ENCODE measurements around the gene CDKAL1. TPM values are rescaled to one million over a fixed set of nuclear protein-coding genes. Genes with fewer than 3 reads are reported as not detected.
A peak's percentile ranks its signal among the peaks of the same experiment; 100 is the strongest.

CDKAL1 gene
- total and polyA plus RNA-seq, 2 donors, result 9.8 to 19.9 TPM

GRCh38 chr6:20681243-20681684 is 147.0 kb downstream of the CDKAL1 start:
- Histone ChIP-seq H3K27me3 (ENCODE audit: control insufficient read depth in 2 of 2, insufficient read depth in 1 of 2, low read length in 1 of 2) (no peaks in the 10 kb centered on the region), H3K4me1 (ENCODE audit: control insufficient read depth in 2 of 2, insufficient read depth in 2 of 2, low read length in 2 of 2) (no peaks in the 10 kb centered on the region), H3K36me3 (ENCODE audit: control insufficient read depth in 2 of 2, insufficient read depth in 2 of 2, low read length in 1 of 2) (no peaks in the 10 kb centered on the region), H3K27ac (ENCODE audit: low read depth in 1 of 2, low read length in 1 of 2) (no peak overlapping the region), H3K4me3 (ENCODE audit: low read length in 2 of 2) (no peak overlapping the region), H3K9me3 (ENCODE audit: control insufficient read depth in 2 of 2, insufficient read depth in 1 of 2, low read length in 1 of 2) (no peaks in the 10 kb centered on the region)
- DNase-seq (ENCODE audit: low read depth in 6 of 9, low spot score in 9 of 9), result no peak

DNA sequence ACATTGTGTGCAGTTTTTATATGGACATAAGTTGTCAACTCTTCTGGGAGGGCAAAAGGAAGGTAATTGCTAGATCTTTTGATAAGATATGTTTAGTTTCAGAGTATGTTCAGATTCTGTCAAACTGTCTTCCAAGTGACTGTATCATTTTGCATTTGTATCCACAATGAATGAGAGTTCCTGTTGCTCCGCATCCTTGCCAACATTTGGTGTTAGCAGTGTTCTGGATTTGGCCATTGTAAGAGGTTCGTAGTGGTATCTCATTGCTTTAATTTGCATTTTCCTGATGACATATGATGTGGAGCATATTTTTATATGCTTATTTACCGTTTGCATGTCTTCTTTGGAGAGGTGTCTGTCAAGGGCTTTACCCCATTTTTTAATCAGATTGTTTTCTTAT is 150.2 kb downstream of the CDKAL1 start:
- Histone ChIP-seq H3K36me3 (ENCODE audit: control insufficient read depth in 2 of 2, insufficient read depth in 2 of 2, low read length in 1 of 2) (no peaks in the 10 kb centered on the region), H3K4me1 (ENCODE audit: control insufficient read depth in 2 of 2, insufficient read depth in 2 of 2, low read length in 2 of 2) (peaks cover 0 to 6% of the 10 kb centered on the region in 2 donors), H3K4me3 (ENCODE audit: low read length in 2 of 2) (no peak overlapping the region), H3K27ac (ENCODE audit: low read depth in 1 of 2, low read length in 1 of 2) (no peak overlapping the region), H3K9me3 (ENCODE audit: control insufficient read depth in 2 of 2, insufficient read depth in 1 of 2, low read length in 1 of 2) (no peaks in the 10 kb centered on the region), H3K27me3 (ENCODE audit: control insufficient read depth in 2 of 2, insufficient read depth in 1 of 2, low read length in 1 of 2) (no peaks in the 10 kb centered on the region)
- no peak for DNase-seq (ENCODE audit: low read depth in 6 of 9, low spot score in 9 of 9)
- WGBS, result 97% methylated on average over 3 of the region's 3 CpGs

DNA sequence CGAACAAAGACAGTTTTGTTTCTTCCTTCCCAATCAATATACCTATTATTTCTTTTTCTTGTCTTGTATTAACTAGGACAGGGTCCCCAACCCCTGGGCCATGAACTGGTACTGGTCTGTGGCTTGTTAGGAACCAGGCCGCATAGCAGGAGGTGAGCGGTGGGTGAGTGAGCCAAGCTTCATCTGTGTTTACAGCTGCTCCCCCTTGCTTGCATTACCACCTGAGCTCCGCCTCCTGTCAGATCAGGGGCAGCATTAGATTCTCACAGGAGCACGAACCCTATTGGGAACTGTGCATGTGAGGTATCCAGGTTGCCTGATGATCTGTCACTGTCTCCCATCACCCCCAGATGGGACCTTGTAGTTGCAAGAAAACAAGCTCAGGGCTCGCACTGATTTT is 151.9 kb downstream of the CDKAL1 start:
- Histone ChIP-seq H3K4me1 (ENCODE audit: control insufficient read depth in 2 of 2, insufficient read depth in 2 of 2, low read length in 2 of 2) (peaks cover 0 to 6% of the 10 kb centered on the region in 2 donors), H3K4me3 (ENCODE audit: low read length in 2 of 2) (no peak overlapping the region), H3K27me3 (ENCODE audit: control insufficient read depth in 2 of 2, insufficient read depth in 1 of 2, low read length in 1 of 2) (no peaks in the 10 kb centered on the region), H3K36me3 (ENCODE audit: control insufficient read depth in 2 of 2, insufficient read depth in 2 of 2, low read length in 1 of 2) (no peaks in the 10 kb centered on the region), H3K9me3 (ENCODE audit: control insufficient read depth in 2 of 2, insufficient read depth in 1 of 2, low read length in 1 of 2) (no peaks in the 10 kb centered on the region), H3K27ac (ENCODE audit: low read depth in 1 of 2, low read length in 1 of 2) (no peak overlapping the region)
- 96% methylated on average over 6 of the region's 6 CpGs for WGBS
- DNase-seq (ENCODE audit: low read depth in 6 of 9, low spot score in 9 of 9), result no peak

DNA sequence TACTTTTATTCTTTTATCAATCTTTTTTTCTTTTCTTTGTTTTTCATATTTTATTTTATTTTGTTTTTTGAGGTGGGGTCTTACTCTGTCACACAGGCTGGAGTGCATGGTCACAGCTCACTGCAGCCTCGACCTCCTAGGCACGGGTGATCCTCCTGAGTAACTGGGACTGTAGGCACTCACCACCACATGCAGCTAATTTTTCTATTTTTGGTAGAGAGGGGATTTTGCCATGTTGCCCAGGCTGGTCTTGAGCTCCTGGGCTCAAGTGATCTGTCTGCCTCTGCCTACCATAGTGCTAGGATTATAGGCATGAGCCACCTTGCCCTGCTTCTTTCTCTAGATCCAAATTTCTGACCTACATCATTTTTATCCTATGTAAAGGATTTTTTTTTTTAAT is 153.2 kb downstream of the CDKAL1 start:
- Histone ChIP-seq H3K36me3 (ENCODE audit: control insufficient read depth in 2 of 2, insufficient read depth in 2 of 2, low read length in 1 of 2) (no peaks in the 10 kb centered on the region), H3K4me3 (ENCODE audit: low read length in 2 of 2) (no peak overlapping the region), H3K4me1 (ENCODE audit: control insufficient read depth in 2 of 2, insufficient read depth in 2 of 2, low read length in 2 of 2) (peaks cover 0 to 6% of the 10 kb centered on the region in 2 donors), H3K9me3 (ENCODE audit: control insufficient read depth in 2 of 2, insufficient read depth in 1 of 2, low read length in 1 of 2) (no peaks in the 10 kb centered on the region), H3K27ac (ENCODE audit: low read depth in 1 of 2, low read length in 1 of 2) (no peak overlapping the region), H3K27me3 (ENCODE audit: control insufficient read depth in 2 of 2, insufficient read depth in 1 of 2, low read length in 1 of 2) (no peaks in the 10 kb centered on the region)
- 97% methylated on average over 2 of the region's 2 CpGs for WGBS
- DNase-seq (ENCODE audit: low read depth in 6 of 9, low spot score in 9 of 9), result no peak

DNA sequence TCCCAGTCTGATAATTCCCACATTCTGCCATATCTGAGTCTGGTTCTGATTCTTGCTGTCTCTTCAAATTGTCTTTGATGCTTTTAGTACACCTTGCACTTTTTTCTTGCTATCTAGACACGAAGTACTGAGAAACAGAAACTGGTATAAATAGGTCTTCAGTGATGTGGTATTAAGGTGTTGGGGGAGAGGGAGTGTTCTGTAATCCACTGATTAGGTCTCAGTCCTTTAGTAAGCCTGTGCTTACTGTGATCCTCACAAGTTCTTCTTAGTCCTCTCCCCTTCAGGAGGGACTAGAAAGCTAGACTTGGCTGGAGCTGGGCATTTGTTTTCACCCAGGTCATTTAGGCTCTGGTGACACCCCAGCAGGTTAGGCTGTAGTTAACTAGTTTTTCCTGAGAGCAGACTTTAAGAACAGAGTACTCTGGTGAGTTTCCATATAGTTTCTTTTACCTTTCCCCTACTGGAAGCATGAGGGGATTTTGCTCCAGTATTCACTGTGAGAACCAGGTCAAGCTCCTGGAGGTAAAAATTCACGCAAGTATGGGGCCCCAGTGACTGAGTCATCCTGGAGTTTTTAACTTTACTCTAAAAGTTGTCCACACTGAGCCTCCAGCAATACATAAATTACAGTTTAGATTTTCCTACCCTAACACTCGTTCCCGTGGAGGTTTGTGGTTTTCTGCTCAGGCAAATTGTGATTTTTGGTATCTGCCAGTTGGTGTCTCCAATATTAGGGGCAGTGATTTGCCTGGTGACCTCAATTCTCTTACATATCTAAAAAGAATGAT is 154.6 kb downstream of the CDKAL1 start:
- H3K36me3 ChIP-seq (ENCODE audit: control insufficient read depth in 2 of 2, insufficient read depth in 2 of 2, low read length in 1 of 2), result no peaks in the 10 kb centered on the region
- 30% methylated on average over 4 of the region's 4 CpGs for WGBS
- no peak overlapping the region for H3K4me3 ChIP-seq (ENCODE audit: low read length in 2 of 2)
- H3K4me1 ChIP-seq (ENCODE audit: control insufficient read depth in 2 of 2, insufficient read depth in 2 of 2, low read length in 2 of 2), result peaks cover 0 to 6% of the 10 kb centered on the region in 2 donors
- H3K27me3 ChIP-seq (ENCODE audit: control insufficient read depth in 2 of 2, insufficient read depth in 1 of 2, low read length in 1 of 2), result no peaks in the 10 kb centered on the region
- peak in 6 of 9 donors; percentile 10 to 59 (median 26) for DNase-seq (ENCODE audit: low read depth in 6 of 9, low spot score in 9 of 9)
- H3K9me3 ChIP-seq (ENCODE audit: control insufficient read depth in 2 of 2, insufficient read depth in 1 of 2, low read length in 1 of 2), result no peaks in the 10 kb centered on the region
- no peak overlapping the region for H3K27ac ChIP-seq (ENCODE audit: low read depth in 1 of 2, low read length in 1 of 2)

DNA sequence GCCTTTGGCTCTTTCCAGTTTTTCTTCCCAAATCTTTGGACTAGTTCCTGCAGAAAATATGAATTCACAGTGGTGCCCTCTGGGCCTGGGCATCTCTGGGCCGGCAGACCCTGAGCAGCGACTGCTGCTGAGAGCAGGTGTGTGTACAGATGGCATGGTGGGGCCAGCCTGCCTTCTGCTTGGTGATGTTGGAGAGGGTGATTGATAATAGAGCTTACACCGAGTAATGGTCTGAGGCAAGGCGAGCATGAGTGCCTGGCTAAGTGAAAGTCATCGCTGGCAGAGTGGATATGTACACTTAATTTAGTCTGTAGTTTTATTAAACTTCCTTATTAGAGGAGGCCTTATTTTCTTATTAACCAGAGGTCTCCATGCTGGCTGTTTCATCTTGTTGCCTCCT is 156.9 kb downstream of the CDKAL1 start:
- H3K9me3 ChIP-seq (ENCODE audit: control insufficient read depth in 2 of 2, insufficient read depth in 1 of 2, low read length in 1 of 2), result no peaks in the 10 kb centered on the region
- peaks cover 0 to 6% of the 10 kb centered on the region in 2 donors for H3K4me1 ChIP-seq (ENCODE audit: control insufficient read depth in 2 of 2, insufficient read depth in 2 of 2, low read length in 2 of 2)
- no peak overlapping the region for H3K4me3 ChIP-seq (ENCODE audit: low read length in 2 of 2)
- H3K27ac ChIP-seq (ENCODE audit: low read depth in 1 of 2, low read length in 1 of 2), result no peak overlapping the region
- no peaks in the 10 kb centered on the region for H3K27me3 ChIP-seq (ENCODE audit: control insufficient read depth in 2 of 2, insufficient read depth in 1 of 2, low read length in 1 of 2)
- H3K36me3 ChIP-seq (ENCODE audit: control insufficient read depth in 2 of 2, insufficient read depth in 2 of 2, low read length in 1 of 2), result no peaks in the 10 kb centered on the region
- DNase-seq (ENCODE audit: low read depth in 6 of 9, low spot score in 9 of 9), result no peak
- over 99% methylated on average over 5 of the region's 5 CpGs for WGBS

DNA sequence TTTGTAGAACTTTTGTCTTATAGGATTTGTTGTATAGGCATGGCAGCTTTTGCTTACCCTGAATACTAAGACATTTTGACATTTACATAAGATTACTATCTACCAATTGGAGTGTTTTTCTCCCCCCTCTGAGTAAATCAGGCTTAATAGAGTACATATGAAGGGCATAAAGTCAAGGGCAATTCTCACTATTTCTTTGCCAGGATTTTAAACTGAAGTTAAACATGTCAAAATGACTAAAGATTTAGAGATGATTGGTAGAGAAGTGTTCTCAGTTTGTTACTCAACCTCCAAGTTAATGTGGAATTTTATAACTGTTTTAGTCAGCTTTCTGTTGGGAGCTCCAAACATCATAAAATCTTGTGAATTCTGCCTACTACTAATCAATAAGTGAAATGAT is 157.8 kb downstream of the CDKAL1 start:
- Histone ChIP-seq H3K4me3 (ENCODE audit: low read length in 2 of 2) (no peak overlapping the region), H3K27ac (ENCODE audit: low read depth in 1 of 2, low read length in 1 of 2) (no peak overlapping the region), H3K4me1 (ENCODE audit: control insufficient read depth in 2 of 2, insufficient read depth in 2 of 2, low read length in 2 of 2) (peaks cover 0 to 6% of the 10 kb centered on the region in 2 donors), H3K27me3 (ENCODE audit: control insufficient read depth in 2 of 2, insufficient read depth in 1 of 2, low read length in 1 of 2) (no peaks in the 10 kb centered on the region), H3K9me3 (ENCODE audit: control insufficient read depth in 2 of 2, insufficient read depth in 1 of 2, low read length in 1 of 2) (no peaks in the 10 kb centered on the region), H3K36me3 (ENCODE audit: control insufficient read depth in 2 of 2, insufficient read depth in 2 of 2, low read length in 1 of 2) (no peaks in the 10 kb centered on the region)
- no peak for DNase-seq (ENCODE audit: low read depth in 6 of 9, low spot score in 9 of 9)

DNA sequence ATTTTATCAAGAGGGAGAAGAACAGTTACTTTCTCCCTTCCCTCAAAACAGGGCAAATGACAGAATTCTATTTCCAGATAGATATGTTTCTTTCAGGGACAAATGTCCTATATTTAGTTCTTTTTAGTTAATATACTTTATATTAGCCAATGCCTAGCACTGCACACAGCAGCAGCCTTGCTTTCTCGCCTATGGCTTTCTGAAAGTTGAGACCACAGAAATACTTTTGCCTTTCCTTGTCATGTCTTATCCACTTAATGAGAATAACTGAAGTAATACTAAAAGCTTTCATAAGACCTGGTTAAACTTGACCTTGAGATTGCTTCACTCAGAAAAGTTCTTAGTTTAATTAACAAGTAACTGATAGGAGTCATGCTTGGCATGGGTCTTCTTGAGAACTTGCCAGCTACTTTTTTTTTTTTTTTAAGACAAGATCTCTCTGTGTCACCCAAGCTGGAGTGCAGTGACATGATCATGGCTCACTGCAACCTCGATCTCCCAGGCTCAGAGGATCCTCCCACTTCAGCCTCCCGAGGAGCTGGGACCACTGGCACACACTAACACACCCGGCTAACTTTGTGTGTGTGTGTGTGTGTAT is 159.3 kb downstream of the CDKAL1 start:
- peaks cover 0 to 6% of the 10 kb centered on the region in 2 donors for H3K4me1 ChIP-seq (ENCODE audit: control insufficient read depth in 2 of 2, insufficient read depth in 2 of 2, low read length in 2 of 2)
- H3K36me3 ChIP-seq (ENCODE audit: control insufficient read depth in 2 of 2, insufficient read depth in 2 of 2, low read length in 1 of 2), result no peaks in the 10 kb centered on the region
- no peaks in the 10 kb centered on the region for H3K9me3 ChIP-seq (ENCODE audit: control insufficient read depth in 2 of 2, insufficient read depth in 1 of 2, low read length in 1 of 2)
- no peak overlapping the region for H3K4me3 ChIP-seq (ENCODE audit: low read length in 2 of 2)
- H3K27ac ChIP-seq (ENCODE audit: low read depth in 1 of 2, low read length in 1 of 2), result no peak overlapping the region
- no peaks in the 10 kb centered on the region for H3K27me3 ChIP-seq (ENCODE audit: control insufficient read depth in 2 of 2, insufficient read depth in 1 of 2, low read length in 1 of 2)
- 94% methylated on average over 4 of the region's 4 CpGs for WGBS
- no peak for DNase-seq (ENCODE audit: low read depth in 6 of 9, low spot score in 9 of 9)

- 98% methylated on average over 3 of the region's 3 CpGs for WGBS
- Histone ChIP-seq H3K36me3 (ENCODE audit: control insufficient read depth in 2 of 2, insufficient read depth in 2 of 2, low read length in 1 of 2) (no peaks in the 10 kb centered on the region), H3K27me3 (ENCODE audit: control insufficient read depth in 2 of 2, insufficient read depth in 1 of 2, low read length in 1 of 2) (no peaks in the 10 kb centered on the region), H3K9me3 (ENCODE audit: control insufficient read depth in 2 of 2, insufficient read depth in 1 of 2, low read length in 1 of 2) (no peaks in the 10 kb centered on the region), H3K27ac (ENCODE audit: low read depth in 1 of 2, low read length in 1 of 2) (no peak overlapping the region), H3K4me3 (ENCODE audit: low read length in 2 of 2) (no peak overlapping the region), H3K4me1 (ENCODE audit: control insufficient read depth in 2 of 2, insufficient read depth in 2 of 2, low read length in 2 of 2) (no peaks in the 10 kb centered on the region)
- no peak for DNase-seq (ENCODE audit: low read depth in 6 of 9, low spot score in 9 of 9)
These were observed 162.4 kb downstream of the CDKAL1 start for GRCh38 chr6:20696676-20697075.

Data from thymus (tissue), 11 donors.